Measurements from ENCODE around the gene ANXA4.
"Not testable (repeated sequence)": the region's sequence is repeated elsewhere in the genome, so short reads cannot be mapped to it uniquely, and the experiment has no call there.

ANXA4 gene

DNA sequence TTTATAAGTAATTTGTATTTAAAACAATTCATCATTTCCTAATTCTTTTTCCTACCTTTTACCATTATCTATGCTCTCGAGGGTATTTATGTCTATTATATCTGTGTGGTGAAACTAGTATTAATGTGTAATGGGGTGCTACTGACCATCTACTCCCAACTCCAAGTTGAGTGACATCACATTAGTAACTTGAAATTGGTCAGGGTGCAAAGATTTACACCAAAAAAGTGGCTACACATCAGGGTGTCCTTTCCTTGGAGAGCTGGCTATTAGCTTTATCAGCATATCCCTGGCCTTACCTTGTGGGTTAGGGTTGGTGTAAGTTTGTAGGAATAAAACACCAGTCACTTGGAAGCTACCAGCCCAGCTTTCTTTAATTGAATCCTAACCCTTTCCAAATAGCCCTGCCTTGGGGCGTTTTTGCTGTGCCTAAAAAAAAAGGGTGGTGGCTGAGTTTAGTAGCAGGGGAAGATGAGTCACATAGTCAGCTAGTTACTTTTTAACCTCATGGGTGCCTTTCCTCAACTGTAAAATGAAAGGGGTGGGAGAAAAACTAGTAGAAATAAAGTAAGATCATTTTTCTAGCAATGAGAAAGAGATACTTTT lies 14.0 kb downstream of the ANXA4 start:
- no peak for FAIRE-seq

DNA sequence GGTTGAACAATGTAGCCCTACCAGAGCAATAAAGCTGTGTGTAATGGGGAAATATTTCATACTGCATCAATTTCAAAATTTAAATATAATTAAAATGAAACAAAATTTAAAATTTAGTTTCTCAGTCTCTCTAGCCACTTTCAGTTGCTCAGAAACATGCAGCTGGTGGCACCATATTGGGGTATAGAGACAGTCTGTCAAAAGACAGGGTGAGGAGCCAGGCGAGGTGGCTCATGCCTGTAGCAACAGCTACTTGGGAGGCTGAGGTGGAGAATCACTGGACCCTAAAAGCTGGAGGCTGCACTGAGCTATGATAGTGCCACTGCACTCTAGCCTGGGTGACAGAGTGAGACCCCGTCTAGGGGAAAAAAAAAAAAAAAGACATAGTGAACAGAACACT lies 20.1 kb downstream of the ANXA4 start:
- FAIRE-seq, result no peak

DNA sequence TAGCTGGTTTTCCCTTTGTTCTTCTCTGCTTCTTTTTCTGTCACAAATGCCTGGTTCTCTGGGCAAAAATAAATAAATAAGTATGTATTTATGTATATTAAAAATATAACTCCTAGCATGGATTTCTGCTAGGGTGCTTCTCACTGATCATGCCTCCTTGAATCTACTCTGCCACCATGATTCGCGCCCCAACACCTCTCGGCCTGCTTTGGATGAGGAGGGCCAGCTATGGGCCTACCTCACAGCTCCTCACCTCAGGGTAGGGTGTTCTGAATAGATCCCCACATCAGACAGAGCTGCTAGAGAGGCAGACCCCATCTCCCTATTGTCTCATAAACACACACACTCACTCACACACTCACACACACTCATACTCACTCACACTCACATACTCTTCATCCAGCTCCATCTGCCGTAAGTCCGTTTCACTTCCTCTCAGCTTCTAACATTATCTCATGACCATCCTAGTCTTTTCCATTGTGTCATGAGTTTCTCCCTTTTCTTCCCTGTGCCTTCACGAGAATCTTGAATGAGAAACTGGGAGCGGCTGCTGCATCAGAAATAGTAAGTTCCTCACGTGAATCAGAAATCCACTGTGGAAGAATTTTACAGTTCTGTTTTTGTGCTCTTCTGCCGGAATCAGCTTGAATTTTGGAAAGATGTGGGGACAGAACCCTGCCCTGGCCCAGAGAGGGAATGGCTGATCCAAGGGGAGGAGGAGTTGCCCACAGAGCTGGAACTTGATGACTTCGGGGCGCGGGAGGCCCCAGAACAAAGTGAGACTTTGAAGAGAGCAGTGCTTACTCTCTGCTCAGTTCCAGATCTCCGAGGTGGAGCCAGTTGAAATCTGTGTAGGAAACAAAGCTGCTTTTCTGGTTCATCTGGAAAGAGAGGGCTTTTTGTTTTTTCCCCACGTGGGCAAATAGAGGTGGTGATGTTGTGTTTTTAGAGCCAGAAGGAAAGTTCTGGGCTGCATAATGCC lies 20.9 kb downstream of the ANXA4 start:
- FAIRE-seq, result no peak

GRCh38 chr2:69763831-69764230 lies 21.9 kb downstream of the ANXA4 start:
- not testable (repeated sequence) for FAIRE-seq

DNA sequence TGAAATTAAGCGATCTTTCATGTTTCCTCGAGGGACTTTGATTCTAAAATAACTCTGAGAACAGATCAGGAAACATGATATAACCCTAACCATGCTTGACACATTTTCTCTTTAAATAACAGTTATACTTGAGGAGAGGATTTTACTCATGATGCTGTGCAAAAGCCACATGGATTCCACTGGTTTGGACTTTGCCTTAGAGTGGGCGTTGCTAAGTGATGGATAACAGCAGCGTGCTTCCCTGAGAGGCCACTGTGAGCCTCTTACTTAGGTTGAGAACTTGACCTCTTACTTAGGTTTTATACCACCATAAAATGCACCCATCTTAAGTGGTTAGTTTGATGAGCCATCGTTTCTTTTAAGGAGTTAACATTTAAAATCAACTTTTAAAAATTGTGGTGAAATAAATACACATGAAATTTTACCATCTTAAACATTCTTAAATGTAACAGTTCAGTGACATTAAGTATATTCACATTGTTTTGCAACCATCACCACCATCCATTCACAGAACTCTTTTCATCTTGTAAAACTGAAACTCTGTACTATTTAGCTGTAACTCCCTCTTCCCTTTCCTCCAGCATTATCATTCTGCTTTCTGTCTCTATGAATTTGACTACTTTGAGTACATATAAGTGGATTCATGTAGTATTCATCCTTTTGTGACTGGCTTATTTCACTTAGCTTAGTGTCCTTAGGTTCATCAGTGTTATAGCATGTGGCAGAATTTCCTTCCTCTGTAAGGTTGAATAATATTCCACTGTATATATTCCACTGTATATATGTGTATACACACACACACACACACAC lies 22.6 kb downstream of the ANXA4 start:
- no peak for FAIRE-seq

GRCh38 chr2:69765096-69765380 lies 23.1 kb downstream of the ANXA4 start:
- FAIRE-seq, result no peak

DNA sequence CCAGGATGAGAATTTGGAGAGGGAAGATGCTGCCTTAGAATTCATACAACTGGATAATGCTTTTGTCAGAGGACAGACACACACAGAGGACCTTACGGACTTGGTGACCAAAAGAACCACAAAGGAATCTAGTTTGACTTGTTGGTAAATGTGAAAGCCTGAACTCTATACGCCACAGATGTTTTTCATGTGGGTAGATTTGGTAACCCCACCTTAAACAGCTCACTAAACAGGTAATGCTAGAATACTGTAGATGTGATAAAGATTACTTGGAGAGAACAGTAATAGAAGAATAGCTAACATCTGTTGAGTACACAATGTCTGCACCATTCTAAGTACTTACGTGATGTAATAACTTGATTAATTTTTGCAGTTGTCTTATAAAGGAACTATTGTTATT lies 24.1 kb downstream of the ANXA4 start:
- no peak for FAIRE-seq

- no peak for FAIRE-seq
Observed at GRCh38 chr2:69767034-69767433, 25.1 kb downstream of the ANXA4 start.

DNA sequence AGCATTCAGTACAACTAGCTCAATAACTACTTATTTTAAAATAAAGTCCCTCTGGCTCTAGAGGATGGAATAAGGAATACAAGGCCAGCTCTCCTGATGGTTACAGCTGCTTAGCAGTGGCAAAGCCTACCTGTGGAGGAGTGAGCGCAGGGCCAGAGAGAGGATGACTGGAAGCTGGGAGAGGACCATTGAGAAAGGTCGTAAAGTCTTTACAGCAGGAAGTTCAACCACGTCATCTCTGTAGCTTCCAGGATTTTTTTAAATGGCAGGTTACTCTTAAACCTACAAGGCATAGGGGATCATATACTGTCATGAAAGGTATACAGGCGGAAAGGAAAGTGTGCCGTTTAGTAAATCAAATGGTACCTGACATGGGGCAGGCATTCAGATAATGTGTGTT lies 26.3 kb downstream of the ANXA4 start:
- no peak for FAIRE-seq

GRCh38 chr2:69768789-69769188 lies 26.9 kb downstream of the ANXA4 start:
- no peak for FAIRE-seq

DNA sequence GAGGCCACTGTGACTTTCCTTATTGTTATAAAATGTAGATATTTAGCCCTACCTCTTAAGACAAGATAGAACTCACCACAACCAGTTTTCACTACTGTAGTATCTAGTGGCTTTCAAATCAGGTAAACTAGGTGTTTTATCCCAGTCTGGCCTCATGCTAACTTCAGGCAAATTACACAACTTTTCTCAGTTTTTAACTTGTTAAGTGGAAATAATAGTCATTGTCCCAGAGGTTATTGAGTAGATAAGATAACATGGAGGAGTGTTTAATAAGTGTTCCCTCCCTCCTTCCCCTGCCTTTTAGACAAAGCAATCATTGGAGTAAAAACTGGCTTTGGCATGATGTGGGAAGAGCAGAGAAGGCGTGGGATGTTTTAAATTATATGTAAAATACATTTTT lies 27.3 kb downstream of the ANXA4 start:
- FAIRE-seq, result no peak

DNA sequence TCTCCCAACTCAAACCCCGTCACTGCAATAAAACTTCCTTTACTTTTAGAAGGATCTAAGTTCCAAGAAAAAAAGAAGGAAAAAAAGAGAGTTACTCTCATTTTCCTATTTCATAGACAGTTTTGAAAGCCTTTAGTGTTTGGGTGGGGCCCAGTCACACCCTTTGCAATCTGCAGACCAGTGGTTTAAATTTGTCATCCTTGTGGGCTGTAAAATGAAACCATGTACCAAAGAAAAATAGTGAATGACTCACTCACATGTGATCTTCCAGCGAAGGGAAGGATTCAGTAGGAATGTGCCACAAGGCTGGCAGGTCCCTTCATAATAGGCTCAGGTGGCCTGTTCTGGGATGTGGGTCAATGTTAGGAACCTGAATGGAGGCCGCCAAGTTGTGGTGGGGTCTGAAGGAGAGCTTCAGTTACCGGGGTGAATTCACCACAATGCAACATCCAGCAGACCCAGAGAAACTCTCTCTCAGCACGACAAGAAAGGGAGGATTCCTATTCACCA lies 28.3 kb downstream of the ANXA4 start:
- FAIRE-seq, result no peak

DNA sequence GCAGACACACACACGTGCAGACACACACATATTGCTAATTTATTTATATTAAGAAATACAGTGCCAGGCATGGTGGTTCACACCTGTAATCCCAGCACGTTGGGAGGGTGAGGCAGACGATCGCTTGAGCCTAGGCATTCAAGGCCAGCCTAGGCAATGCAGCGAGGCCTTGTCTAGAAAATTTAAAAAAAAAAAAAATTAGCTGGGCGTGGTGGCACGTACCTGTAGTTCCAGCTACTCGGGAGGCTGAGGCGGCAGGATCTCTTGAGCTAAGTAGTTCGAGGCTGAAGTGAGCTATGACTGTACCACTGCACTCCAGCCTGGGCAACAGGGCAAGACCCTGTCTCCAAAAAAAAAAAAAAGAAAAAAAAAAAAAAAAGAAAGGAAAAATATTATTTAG lies 28.8 kb downstream of the ANXA4 start:
- no peak for FAIRE-seq

DNA sequence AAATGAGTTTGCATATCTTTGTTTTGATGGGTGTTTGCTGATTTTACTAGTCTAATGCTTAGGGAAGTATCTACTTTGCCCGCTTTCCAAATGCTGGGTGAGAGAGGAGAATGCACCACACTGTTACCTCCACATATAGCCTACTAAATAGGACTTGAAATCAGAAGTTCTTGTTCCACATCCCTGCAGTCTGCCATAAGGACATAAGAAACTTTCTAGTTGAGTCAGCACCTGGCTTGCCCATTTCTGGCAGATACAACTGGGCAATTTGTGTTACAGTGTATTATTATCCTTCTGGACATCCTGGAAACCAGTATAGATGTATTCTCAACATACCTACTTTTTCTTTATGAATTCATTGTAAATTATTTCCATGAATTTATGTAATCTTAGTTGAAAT lies 29.5 kb downstream of the ANXA4 start:
- FAIRE-seq, result no peak

DNA sequence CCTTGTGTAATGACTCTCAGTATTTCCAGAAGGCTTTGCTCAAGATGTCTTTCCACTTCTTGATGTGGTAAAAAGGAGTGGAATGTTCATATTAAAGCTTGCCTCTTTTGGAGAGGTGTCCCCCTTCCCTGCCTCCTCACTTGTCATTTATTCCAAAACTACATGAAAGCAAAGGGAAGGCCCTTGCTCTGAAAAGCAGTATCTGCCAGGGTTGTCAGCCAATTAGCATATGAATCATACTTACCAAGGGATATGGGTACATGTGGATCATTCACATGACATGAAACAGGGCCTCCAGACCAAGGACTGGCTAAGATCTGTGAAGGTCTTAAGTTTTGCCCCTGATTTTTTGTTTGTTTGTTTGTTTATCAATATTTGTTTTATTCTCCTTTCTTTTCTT lies 31.3 kb downstream of the ANXA4 start:
- no peak for FAIRE-seq

- not testable (repeated sequence) for FAIRE-seq
Observed at GRCh38 chr2:69774258-69774983, 32.5 kb downstream of the ANXA4 start.

DNA sequence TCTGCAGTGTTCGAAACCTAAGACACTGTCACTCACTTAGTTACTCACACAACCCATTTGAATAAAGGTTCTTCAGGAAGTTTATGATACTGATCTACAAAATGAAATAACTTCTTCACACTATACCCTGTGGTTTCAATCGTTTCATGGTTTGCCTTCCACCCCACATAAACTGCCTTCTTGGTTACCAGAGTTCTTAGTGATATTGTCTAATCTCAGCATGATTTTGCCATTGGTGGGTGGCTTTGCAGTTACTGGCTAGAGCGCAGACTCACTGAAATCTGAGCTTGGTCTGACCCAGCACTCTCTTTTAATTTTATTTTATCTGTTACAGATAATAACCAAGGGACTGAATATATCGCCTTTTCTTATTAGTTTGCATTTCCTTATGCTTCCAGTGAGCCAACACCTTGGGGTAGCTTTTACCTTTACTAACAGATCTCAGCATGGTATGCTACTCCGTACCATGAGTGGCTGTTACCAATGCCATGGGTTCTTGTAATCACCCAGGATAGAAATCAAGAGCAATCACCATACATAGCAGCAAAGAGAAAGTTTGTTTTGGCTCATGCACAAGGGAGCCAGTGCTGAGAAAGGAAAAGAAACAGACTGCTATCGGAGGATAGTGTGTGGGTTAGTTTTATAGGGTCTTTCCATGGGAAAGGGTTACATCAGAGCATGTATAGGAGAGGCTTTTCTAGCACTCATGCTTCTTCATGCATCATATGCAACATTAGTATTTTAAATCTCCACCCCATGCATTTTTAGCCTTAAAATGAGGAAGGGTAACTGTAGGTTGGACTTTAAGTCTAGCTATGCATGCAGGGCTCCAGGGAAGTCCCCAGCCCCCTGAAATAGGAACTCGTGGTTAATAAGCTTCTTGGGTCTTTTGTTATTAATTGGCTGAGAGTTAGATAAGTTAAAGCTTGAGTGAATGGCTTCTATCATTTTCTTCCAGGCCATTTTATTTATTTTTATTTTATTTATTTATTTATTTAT lies 33.3 kb downstream of the ANXA4 start:
- no peak for FAIRE-seq

DNA sequence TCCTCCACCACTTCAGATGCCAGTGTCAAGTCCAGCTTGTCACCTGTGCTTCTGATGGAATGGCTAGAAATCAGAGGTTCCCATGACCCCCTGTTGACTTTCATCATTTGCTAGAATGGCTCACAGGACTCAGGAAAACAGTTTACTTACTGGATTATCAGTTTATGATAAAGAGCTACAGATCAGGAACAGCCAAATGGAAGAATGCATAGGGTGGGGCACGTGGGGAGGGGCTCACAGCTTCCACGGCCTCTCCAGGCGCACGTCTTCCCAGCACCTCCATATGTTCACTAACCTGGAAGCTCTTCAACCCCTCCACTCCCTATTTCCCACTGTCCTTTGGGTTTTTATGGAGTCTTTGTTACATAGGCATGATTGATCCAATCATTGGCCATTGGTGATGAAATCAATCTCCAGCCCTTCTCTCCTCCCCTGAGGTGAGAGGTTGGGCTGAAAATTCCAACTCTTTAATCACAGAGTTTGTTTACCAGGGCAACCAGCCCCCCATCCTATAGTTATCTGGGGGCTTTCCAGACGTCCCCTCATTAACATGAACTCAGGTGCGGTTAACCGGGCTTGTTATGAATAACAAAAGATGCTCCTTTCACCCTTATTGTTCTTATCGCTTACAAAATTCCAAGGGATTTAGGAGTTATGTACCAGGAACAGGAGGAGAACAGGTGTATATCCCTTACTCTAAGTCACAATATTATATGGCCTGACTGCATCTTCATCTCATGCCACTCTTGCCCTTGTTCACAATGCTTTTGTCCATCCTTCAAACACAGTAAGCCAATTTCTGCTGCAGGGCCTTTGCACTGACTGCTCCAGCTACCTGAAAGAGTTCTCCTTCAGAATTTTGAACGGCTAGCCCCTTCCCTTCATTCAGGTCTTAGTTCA lies 35.2 kb downstream of the ANXA4 start:
- no peak for FAIRE-seq

DNA sequence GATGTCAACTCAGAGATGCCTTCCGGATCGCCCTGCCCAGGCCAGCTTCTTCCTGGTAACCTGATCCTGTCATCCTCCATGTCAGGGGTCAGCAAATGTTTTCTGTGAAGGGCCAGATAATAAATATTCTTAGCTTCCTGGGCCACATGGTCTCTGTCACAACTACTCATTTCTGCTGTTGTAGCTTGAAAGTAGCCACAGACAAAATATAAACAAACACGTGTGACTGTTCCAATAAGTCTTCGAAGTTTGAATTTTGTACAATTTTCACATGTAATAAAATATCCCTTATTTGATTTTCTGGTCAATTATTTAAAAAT lies 35.8 kb downstream of the ANXA4 start:
- no peak for FAIRE-seq

DNA sequence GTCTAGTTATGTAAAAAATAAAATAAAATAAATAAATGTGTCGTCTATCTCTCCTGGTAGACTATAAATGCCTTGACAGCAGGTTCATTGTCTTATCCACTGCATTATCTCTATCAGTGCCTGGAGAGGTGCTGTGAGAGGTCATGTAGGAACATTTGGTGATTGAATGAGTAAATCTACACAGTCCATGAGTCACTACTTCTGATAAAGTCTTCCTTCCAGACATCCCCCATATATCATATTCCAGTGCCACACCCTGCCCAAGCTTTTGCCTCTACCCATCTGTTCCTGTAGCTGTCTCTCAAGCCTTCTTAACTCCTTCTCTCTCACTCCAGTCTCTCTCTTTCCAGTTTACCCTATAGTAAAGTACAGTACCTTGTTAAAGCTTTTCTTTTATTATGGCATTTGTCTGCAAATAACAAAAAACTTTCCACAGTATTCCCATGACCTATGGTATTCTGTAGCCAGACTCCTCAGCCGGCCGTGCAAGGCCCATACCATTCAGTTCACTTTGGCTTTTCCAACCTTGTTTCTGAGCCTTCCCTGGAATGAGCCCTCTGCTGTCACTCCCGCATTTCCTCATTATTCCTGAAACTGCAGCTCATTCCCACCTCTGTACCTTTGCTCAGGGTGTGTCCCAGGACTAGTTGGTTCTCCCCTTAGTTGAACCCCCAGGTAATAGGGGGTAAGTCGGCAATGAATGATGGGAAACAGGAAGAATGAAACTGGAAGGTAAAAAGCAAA lies 37.5 kb downstream of the ANXA4 start:
- FAIRE-seq, result no peak

Data from endometrium (tissue), 2 donors.